SK-N-SH (cell line): ENCODE data around the gene KLHL22. TPM values are rescaled to one million over a fixed set of nuclear protein-coding genes. Genes with fewer than 3 reads are reported as not detected.

ENCODE experiments used
- CTCF ChIA-PET: fragments of 300-600, 350-600 bp; formaldehyde crosslinking; extraction: SDS; loops from one replicate; lab custom pipeline; 2021; lab: Yijun Ruan, JAX
- POLR2A ChIA-PET: fragments of 350-600 bp; sonication (Branson Sonifier 250); formaldehyde crosslinking; extraction: SDS; loops from one replicate; lab custom pipeline; 2020; ENCODE audit warnings: antibody characterized with exemption, inconsistent platforms; lab: Yijun Ruan, JAX
- DNase-seq: peaks from one replicate; pipeline ENCODE4 v3.0.0; 2012
- H2AFZ ChIP-seq: fragments of 200-600 bp; sonication (generic); 2 replicates; pipeline ENCODE4 v1.8.1; 2016; ENCODE audit warnings: antibody characterized with exemption, mild to moderate bottlenecking, low read depth
- H3F3A ChIP-seq: fragments of 200-600 bp; sonication (generic); replicated peaks from 2 replicates; pipeline ENCODE3; 2016; ENCODE audit warnings: antibody characterized with exemption, mild to moderate bottlenecking; ENCODE audit not compliant: insufficient read depth
- H3K27ac ChIP-seq, 2 experiments: fragments of 200-500 bp in 1 of 2; fragments of 200-600 bp in 1 of 2; sonication (Bioruptor generic) in 1 of 2; sonication (generic), shearing (Covaris generic) in 1 of 2; 2 replicates each; pipeline versions ENCODE4 v1.5.1 to v1.6.1; 2014 to 2016; ENCODE audit warnings: low read depth in 2 of 2, inconsistent platforms in 1 of 2, low read length in 1 of 2, mild to moderate bottlenecking in 1 of 2, mixed read lengths in 1 of 2
- H3K27me3 ChIP-seq: fragments of 200-600 bp; sonication (generic), shearing (Covaris generic); 2 replicates; pipeline ENCODE4 v1.6.1; 2016; ENCODE audit warnings: mixed run types; ENCODE audit not compliant: insufficient read depth
- H3K36me3 ChIP-seq, 2 experiments: fragments of 200-500 bp in 1 of 2; fragments of 200-600 bp in 1 of 2; sonication (Bioruptor generic) in 1 of 2; sonication (generic) in 1 of 2; replicated peaks in 1 of 2; 2 replicates each; pipeline versions ENCODE3 to v1.5.1; 2014 to 2016; ENCODE audit warnings: low read length in 1 of 2, mild to moderate bottlenecking in 1 of 2; ENCODE audit not compliant: insufficient read depth in 2 of 2, control insufficient read depth in 1 of 2
- H3K4me1 ChIP-seq, 2 experiments: fragments of 200-500 bp in 1 of 2; fragments of 200-600 bp in 1 of 2; sonication (Bioruptor generic) in 1 of 2; sonication (generic), shearing (Covaris generic) in 1 of 2; 2 replicates each; pipeline versions ENCODE4 v1.5.1 to v1.6.1; 2014 to 2016; ENCODE audit warnings: low read depth in 1 of 2, low read length in 1 of 2, mixed run types in 1 of 2; ENCODE audit not compliant: insufficient read depth in 2 of 2, control insufficient read depth in 1 of 2
- H3K4me2 ChIP-seq: fragments of 200-600 bp; sonication (generic), shearing (Covaris generic); 2 replicates; pipeline ENCODE4 v1.6.1; 2017; ENCODE audit warnings: mixed run types
- H3K4me3 ChIP-seq, 2 experiments: fragments of 200-500 bp in 1 of 2; fragments of 200-600 bp in 1 of 2; sonication (Bioruptor generic) in 1 of 2; sonication (generic), shearing (Covaris generic) in 1 of 2; 2 replicates each; pipeline versions ENCODE4 v1.5.1 to v1.8.1; 2014 to 2016; ENCODE audit warnings: low read depth in 2 of 2, inconsistent platforms in 1 of 2, low read length in 1 of 2, mild to moderate bottlenecking in 1 of 2, mixed read lengths in 1 of 2, moderate library complexity in 1 of 2
- H3K79me2 ChIP-seq: fragments of 200-600 bp; sonication (generic); 2 replicates; pipeline ENCODE4 v1.8.1; 2017; ENCODE audit warnings: mild to moderate bottlenecking; ENCODE audit not compliant: insufficient read depth
- H3K9ac ChIP-seq: fragments of 200-600 bp; sonication (generic); 2 replicates; pipeline ENCODE4 v1.6.1; 2017; ENCODE audit warnings: mixed run types
- H3K9me2 ChIP-seq: fragments of 200-600 bp; sonication (generic); 2 replicates; pipeline ENCODE4 v1.6.1; 2017; ENCODE audit warnings: mixed run types
- H3K9me3 ChIP-seq: fragments of 200-600 bp; sonication (generic); 2 replicates; pipeline ENCODE4 v1.6.1; 2017; ENCODE audit warnings: mixed run types, mild to moderate bottlenecking, moderate library complexity
- H4K20me1 ChIP-seq: fragments of 200-600 bp; sonication (generic); 2 replicates; pipeline ENCODE4 v1.6.1; 2017; ENCODE audit warnings: mild to moderate bottlenecking, mixed run types; ENCODE audit not compliant: insufficient read depth
- CHD2 ChIP-seq: fragments of 150-350 bp; IDR thresholded peaks from 2 replicates; pipeline ENCODE4 v1.6.1; 2018; ENCODE audit warnings: low read length; ENCODE audit not compliant: partially characterized antibody
- ELF1 ChIP-seq: IDR thresholded peaks from 2 replicates; pipeline ENCODE4 v1.4.0; 2012
- NFIC ChIP-seq: IDR thresholded peaks from 2 replicates; pipeline ENCODE4 v1.4.0; 2012; ENCODE audit warnings: borderline replicate concordance
- PBX3 ChIP-seq: IDR thresholded peaks from 2 replicates; pipeline ENCODE4; 2012
- RAD21 ChIP-seq: IDR thresholded peaks from 2 replicates; pipeline ENCODE4 v1.6.1; 2012; ENCODE audit warnings: mild to moderate bottlenecking, low read length
- RCOR1 ChIP-seq: fragments of 150-350 bp; IDR thresholded peaks from 2 replicates; pipeline ENCODE4 v1.6.1; 2017; ENCODE audit warnings: antibody characterized with exemption, low read length
- SIN3A ChIP-seq: IDR thresholded peaks from 2 replicates; pipeline ENCODE4 v1.6.1; 2012; ENCODE audit warnings: low read depth, mild to moderate bottlenecking, low read length, moderate library complexity, borderline replicate concordance
- USF1 ChIP-seq: IDR thresholded peaks from 2 replicates; pipeline ENCODE4 v1.4.0; 2012; ENCODE audit warnings: low read depth, borderline replicate concordance
- USF2 ChIP-seq: fragments of 150-350 bp; IDR thresholded peaks from 2 replicates; pipeline ENCODE4 v1.6.1; 2017; ENCODE audit warnings: antibody characterized with exemption, low read length, low read depth, borderline replicate concordance
- YY1 ChIP-seq: IDR thresholded peaks from 2 replicates; pipeline ENCODE4 v1.4.0; 2012; ENCODE audit warnings: low read depth, mild to moderate bottlenecking
- WGBS: methylation state at CpG from one replicate; pipeline ENCODE4 v1.1.6; 2017; ENCODE audit warnings: low lambda C conversion rate; 5-methylcytosine and 5-hydroxymethylcytosine counted together
- polyA plus RNA-seq, 3 experiments: library from polyadenylated mRNA; depleted of rRNA; stranded (reverse); fragments of >200 nt; gene quantifications; 2 replicates each; pipeline ENCODE4 v1.2.3, GENCODE V29; 2012

Gene KLHL22
- polyA plus RNA-seq, 1 of the 3 experiments (the other 2 are of a cell fraction): 26.5 TPM

- TF ChIP-seq PBX3 (no peak), NFIC (no peak), SIN3A (no peak), RAD21 (no peak)
Observed at GRCh38 chr22:20487715-20488114, 7.9 kb downstream of the KLHL22 start (continued).

GRCh38 chr22:20486229-20486628 is 9.4 kb downstream of the KLHL22 start:
- Histone ChIP-seq H3F3A (no peaks in the 10 kb centered on the region), H2AFZ (no peak overlapping the region), H3K36me3 (peaks cover 0 to 8% of the 10 kb centered on the region in 2 experiments), H3K27me3 (no peaks in the 10 kb centered on the region), H3K9me2 (no peaks in the 10 kb centered on the region), H3K4me1 (no peaks in the 10 kb centered on the region; a peak in 1 of 4 replicates), H3K27ac (no peak overlapping the region), H4K20me1 (peaks cover 15% of the 10 kb centered on the region; the same call in 1 of the 2 replicates), H3K9me3 (no peaks in the 10 kb centered on the region), H3K79me2 (peaks cover 40% of the 10 kb centered on the region), H3K4me2 (no peak overlapping the region), H3K9ac (no peak overlapping the region), H3K4me3 (no peak overlapping the region)
- DNase-seq: no peak
- TF ChIP-seq ELF1: no peak
- no peak for TF ChIP-seq USF2
- no peak for TF ChIP-seq CHD2
- ChIA-PET CTCF (no interaction called here), POLR2A (no interaction called here)
- 88% methylated on average over 2 of the region's 2 CpGs for WGBS

GRCh38 chr22:20484948-20485683 is 10.5 kb downstream of the KLHL22 start:
- H3K9ac ChIP-seq: no peak overlapping the region

More at GRCh38 chr22:20484948-20485683, 10.5 kb downstream of the KLHL22 start:
- H4K20me1 ChIP-seq: peaks cover 3% of the 10 kb centered on the region; the same call in 1 of the 2 replicates
- no peak overlapping the region for H3K27ac ChIP-seq
- H3K79me2 ChIP-seq: peaks cover 29% of the 10 kb centered on the region
- H3K9me3 ChIP-seq: no peaks in the 10 kb centered on the region
- ChIA-PET POLR2A (no interaction called here), CTCF (interaction anchor here (1.1 to 1.7 kb wide), 4 partner anchors 9 to 67 kb away, joined by 3 to 8 read pairs (median 4); no protein-coding TSS in a partner anchor)
- 95% methylated on average over 4 of the region's 4 CpGs for WGBS
- no peak overlapping the region for H3K4me3 ChIP-seq
- H3K9me2 ChIP-seq: no peaks in the 10 kb centered on the region
- no peaks in the 10 kb centered on the region for H3K27me3 ChIP-seq
- TF ChIP-seq SIN3A (no peak), RCOR1 (no peak), YY1 (no peak), USF1 (no peak)
- no peak overlapping the region for H2AFZ ChIP-seq
- no peaks in the 10 kb centered on the region; a peak in 1 of 4 replicates for H3K4me1 ChIP-seq
- no peak for DNase-seq
- H3K36me3 ChIP-seq: peaks cover 0 to 8% of the 10 kb centered on the region in 2 experiments
- no peaks in the 10 kb centered on the region for H3F3A ChIP-seq
- no peak overlapping the region for H3K4me2 ChIP-seq
